SH-SY5Y (cell line): ENCODE measurements around the gene TTC28.

Experiments
- GATA2 ChIP-seq: IDR thresholded peaks from 2 replicates; pipeline ENCODE4 v1.6.1; 2011; ENCODE audit warnings: mild to moderate bottlenecking, low read depth, low read length
- GATA3 ChIP-seq: IDR thresholded peaks from 2 replicates; pipeline ENCODE4 v1.6.1; 2011; ENCODE audit warnings: low read depth, mild to moderate bottlenecking, low read length, moderate library complexity

GRCh38 chr22:28601915-28602314 lies 77.7 kb downstream of the TTC28 start:
- TF ChIP-seq GATA2, result no peak
- TF ChIP-seq GATA3, result no peak
